ENCODE data around the gene BSND.

BSND gene

DNA sequence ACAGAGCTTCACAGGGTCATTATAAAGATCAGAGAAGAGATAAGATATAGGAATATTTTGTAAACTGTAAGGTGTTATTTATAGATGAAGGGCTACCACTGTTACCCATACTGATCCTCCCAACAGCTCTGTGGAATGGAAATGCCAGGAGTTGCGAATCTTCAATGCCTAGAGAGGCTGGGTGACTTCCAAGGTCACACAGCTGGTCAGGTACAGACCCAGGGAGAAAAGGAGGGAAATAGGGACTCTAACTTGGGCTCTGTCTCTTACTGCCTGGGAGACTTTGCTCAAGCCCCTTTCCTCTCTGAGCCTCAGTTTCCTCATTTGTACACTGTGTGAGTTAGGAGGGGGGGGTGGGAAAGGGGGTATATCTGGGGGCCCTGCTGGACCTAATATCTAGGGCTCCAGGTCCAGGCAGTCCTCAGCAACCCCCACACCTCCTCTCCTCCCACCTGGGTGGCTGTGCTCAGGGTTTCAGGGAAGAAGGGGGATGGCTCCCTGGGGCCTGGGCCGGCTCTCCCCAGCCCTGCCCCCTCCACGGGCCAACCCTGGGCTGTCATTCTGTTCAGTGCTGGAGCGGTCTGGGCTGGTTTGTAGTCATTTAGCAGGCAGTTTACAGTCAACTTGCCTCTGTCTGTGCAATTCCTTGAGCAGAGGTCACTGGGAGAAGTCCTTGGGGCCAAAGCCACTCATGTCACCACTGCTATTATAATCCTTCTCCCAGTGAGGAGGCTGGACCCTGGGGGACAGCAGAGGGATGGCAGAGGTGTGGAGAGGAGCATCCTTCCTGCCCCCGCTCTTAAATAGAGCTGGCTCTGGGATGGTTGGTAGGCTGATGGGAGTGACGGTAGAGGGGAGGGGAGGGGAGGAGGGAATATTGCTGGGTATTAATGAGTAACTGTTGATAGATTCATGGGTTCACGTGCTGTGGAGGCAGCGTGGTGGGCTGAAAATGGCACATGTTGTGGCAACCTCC lies 1.7 kb downstream of the BSND start:
- TF ChIP-seq FOXP2 (optimal IDR thresholded peaks at IDR 0.05; ENCODE audit: control extremely low read depth, extremely low read length, insufficient read depth) (no peak), EZH2 (IDR thresholded peaks at IDR 0.05) (no peak), POLR2AphosphoS5 (IDR thresholded peaks at IDR 0.05; ENCODE audit: borderline replicate concordance, low read depth, low read length) (no peak)
- Histone ChIP-seq H3K27ac (no peak overlapping the region), H3K36me3 (ENCODE audit: insufficient read depth, low read length) (no peaks in the 10 kb centered on the region)

DNA sequence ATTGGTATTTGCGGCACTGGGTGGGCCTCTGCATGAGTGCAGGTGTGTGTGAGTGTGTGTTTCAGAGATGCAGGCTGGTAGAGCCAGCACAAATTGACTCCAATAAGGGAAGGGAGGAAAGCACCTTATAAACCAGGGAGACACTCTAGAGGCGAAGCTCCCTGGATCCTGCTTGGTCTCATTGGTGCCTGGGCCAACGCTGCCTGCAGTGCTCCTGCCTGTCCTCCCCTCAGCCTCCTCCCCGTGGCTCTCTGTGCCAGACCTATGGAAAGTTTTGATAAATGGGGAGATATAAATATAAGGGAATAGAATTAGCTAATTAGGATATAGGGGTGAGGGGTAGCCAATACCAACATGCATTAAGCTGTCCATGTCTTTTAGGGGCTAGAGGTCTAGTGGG lies 2.6 kb downstream of the BSND start:
- no peak overlapping the region for H3K4me3 ChIP-seq
- DNase-seq (ENCODE audit: low read depth, low spot score): no peak
- H3K36me3 ChIP-seq (ENCODE audit: insufficient read depth, low read length): no peaks in the 10 kb centered on the region
- H3K9me3 ChIP-seq (ENCODE audit: low read depth, low read length): no peaks in the 10 kb centered on the region
- H3K27ac ChIP-seq: no peak overlapping the region
- no peak for TF ChIP-seq FOXP2 (optimal IDR thresholded peaks at IDR 0.05; ENCODE audit: control extremely low read depth, extremely low read length, insufficient read depth)
- no peak for TF ChIP-seq POLR2AphosphoS5 (IDR thresholded peaks at IDR 0.05; ENCODE audit: borderline replicate concordance, low read depth, low read length)
- no peak for TF ChIP-seq EZH2 (IDR thresholded peaks at IDR 0.05)
- H3K9ac ChIP-seq (ENCODE audit: insufficient read length): no peak overlapping the region

More for the DNA sequence above, 1.7 kb downstream of the BSND start:
- Histone ChIP-seq H3K9ac (ENCODE audit: insufficient read length) (no peak overlapping the region), H3K9me3 (ENCODE audit: low read depth, low read length) (no peaks in the 10 kb centered on the region), H3K4me3 (no peak overlapping the region)
- no peak for DNase-seq (ENCODE audit: low read depth, low spot score)

DNA sequence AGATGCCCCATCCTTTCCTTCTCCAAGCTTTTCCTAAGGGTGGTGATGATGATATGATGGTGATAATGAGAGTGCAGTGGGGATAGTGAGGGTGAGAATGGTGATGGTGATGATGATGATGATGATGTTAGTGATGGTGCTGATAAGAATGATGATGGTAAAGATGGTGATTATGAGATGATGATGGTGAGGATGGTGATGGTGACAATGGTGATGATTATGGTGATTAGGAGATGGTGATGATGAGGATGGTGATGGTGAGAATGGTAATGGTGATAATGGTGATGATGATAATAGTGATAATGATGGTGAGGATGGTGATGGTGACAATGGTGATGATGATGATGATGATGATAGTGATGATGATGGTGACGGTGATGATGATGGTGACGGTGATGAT lies 4.0 kb downstream of the BSND start:
- no peak overlapping the region for H3K27ac ChIP-seq
- DNase-seq (ENCODE audit: low read depth, low spot score): no peak
- no peak overlapping the region for H3K4me3 ChIP-seq
- no peaks in the 10 kb centered on the region for H3K36me3 ChIP-seq (ENCODE audit: insufficient read depth, low read length)
- H3K9ac ChIP-seq (ENCODE audit: insufficient read length): no peak overlapping the region
- no peaks in the 10 kb centered on the region for H3K9me3 ChIP-seq (ENCODE audit: low read depth, low read length)
- no peak for TF ChIP-seq POLR2AphosphoS5 (IDR thresholded peaks at IDR 0.05; ENCODE audit: borderline replicate concordance, low read depth, low read length)
- TF ChIP-seq FOXP2 (optimal IDR thresholded peaks at IDR 0.05; ENCODE audit: control extremely low read depth, extremely low read length, insufficient read depth): no peak
- no peak for TF ChIP-seq EZH2 (IDR thresholded peaks at IDR 0.05)

- H3K9me3 ChIP-seq (ENCODE audit: low read depth, low read length): no peaks in the 10 kb centered on the region
- DNase-seq (ENCODE audit: low read depth, low spot score): no peak
Observed at GRCh38 chr1:55005351-55006140, 6.8 kb downstream of the BSND start.

DNA sequence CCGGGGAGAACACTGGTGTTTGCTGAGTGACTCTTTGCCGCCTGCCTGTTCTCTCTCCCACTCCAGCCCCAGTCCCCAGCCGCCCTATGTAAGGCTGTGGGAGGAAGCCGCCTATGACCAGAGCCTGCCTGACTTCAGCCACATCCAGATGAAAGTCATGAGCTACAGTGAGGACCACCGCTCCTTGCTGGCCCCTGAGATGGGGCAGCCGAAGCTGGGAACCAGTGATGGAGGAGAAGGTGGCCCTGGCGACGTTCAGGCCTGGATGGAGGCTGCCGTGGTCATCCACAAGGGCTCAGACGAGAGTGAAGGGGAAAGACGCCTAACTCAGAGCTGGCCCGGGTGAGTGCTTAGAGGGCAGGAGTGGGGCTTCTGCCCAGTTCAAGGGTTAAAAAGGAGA lies 8.2 kb downstream of the BSND start:
- no peak overlapping the region for H3K4me3 ChIP-seq
- DNase-seq (ENCODE audit: low read depth, low spot score): no peak
- H3K9me3 ChIP-seq (ENCODE audit: low read depth, low read length): no peaks in the 10 kb centered on the region
- no peak overlapping the region for H3K27ac ChIP-seq
- H3K36me3 ChIP-seq (ENCODE audit: insufficient read depth, low read length): no peaks in the 10 kb centered on the region
- H3K9ac ChIP-seq (ENCODE audit: insufficient read length): no peak overlapping the region
- TF ChIP-seq EZH2 (IDR thresholded peaks at IDR 0.05): no peak
- no peak for TF ChIP-seq POLR2AphosphoS5 (IDR thresholded peaks at IDR 0.05; ENCODE audit: borderline replicate concordance, low read depth, low read length)

More at GRCh38 chr1:55005351-55006140, 6.8 kb downstream of the BSND start:
- H3K36me3 ChIP-seq (ENCODE audit: insufficient read depth, low read length): no peaks in the 10 kb centered on the region
- no peak overlapping the region for H3K4me3 ChIP-seq
- H3K9ac ChIP-seq (ENCODE audit: insufficient read length): no peak overlapping the region
- TF ChIP-seq FOXP2 (optimal IDR thresholded peaks at IDR 0.05; ENCODE audit: control extremely low read depth, extremely low read length, insufficient read depth) (no peak), POLR2AphosphoS5 (IDR thresholded peaks at IDR 0.05; ENCODE audit: borderline replicate concordance, low read depth, low read length) (no peak), EZH2 (IDR thresholded peaks at IDR 0.05) (no peak)
- no peak overlapping the region for H3K27ac ChIP-seq

GRCh38 chr1:55007625-55008024 lies 8.9 kb downstream of the BSND start:
- DNase-seq (ENCODE audit: low read depth, low spot score): no peak
- no peak for TF ChIP-seq EZH2 (IDR thresholded peaks at IDR 0.05)
- no peak for TF ChIP-seq FOXP2 (optimal IDR thresholded peaks at IDR 0.05; ENCODE audit: control extremely low read depth, extremely low read length, insufficient read depth)
- no peak for TF ChIP-seq POLR2AphosphoS5 (IDR thresholded peaks at IDR 0.05; ENCODE audit: borderline replicate concordance, low read depth, low read length)
- Histone ChIP-seq H3K4me3 (no peak overlapping the region), H3K36me3 (ENCODE audit: insufficient read depth, low read length) (no peaks in the 10 kb centered on the region), H3K9me3 (ENCODE audit: low read depth, low read length) (no peaks in the 10 kb centered on the region), H3K27ac (no peak overlapping the region), H3K9ac (ENCODE audit: insufficient read length) (no peak overlapping the region)

GRCh38 chr1:55010194-55010886 lies 11.6 kb downstream of the BSND start:
- Histone ChIP-seq H3K4me3 (no peak overlapping the region), H3K9ac (ENCODE audit: insufficient read length) (no peak overlapping the region), H3K36me3 (ENCODE audit: insufficient read depth, low read length) (no peaks in the 10 kb centered on the region), H3K27ac (no peak overlapping the region), H3K9me3 (ENCODE audit: low read depth, low read length) (no peaks in the 10 kb centered on the region)
- TF ChIP-seq EZH2 (IDR thresholded peaks at IDR 0.05): no peak
- no peak for TF ChIP-seq FOXP2 (optimal IDR thresholded peaks at IDR 0.05; ENCODE audit: control extremely low read depth, extremely low read length, insufficient read depth)
- TF ChIP-seq POLR2AphosphoS5 (IDR thresholded peaks at IDR 0.05; ENCODE audit: borderline replicate concordance, low read depth, low read length): no peak
- DNase-seq (ENCODE audit: low read depth, low spot score): no peak

- no peaks in the 10 kb centered on the region for H3K36me3 ChIP-seq (ENCODE audit: insufficient read depth, low read length)
Observed at GRCh38 chr1:55010887-55011217, 12.1 kb downstream of the BSND start.

More at GRCh38 chr1:55010887-55011217, 12.1 kb downstream of the BSND start:
- H3K4me3 ChIP-seq: no peak overlapping the region
- DNase-seq (ENCODE audit: low read depth, low spot score): no peak
- no peak overlapping the region for H3K27ac ChIP-seq
- no peak overlapping the region for H3K9ac ChIP-seq (ENCODE audit: insufficient read length)
- TF ChIP-seq FOXP2 (optimal IDR thresholded peaks at IDR 0.05; ENCODE audit: control extremely low read depth, extremely low read length, insufficient read depth) (no peak), EZH2 (IDR thresholded peaks at IDR 0.05) (no peak), POLR2AphosphoS5 (IDR thresholded peaks at IDR 0.05; ENCODE audit: borderline replicate concordance, low read depth, low read length) (no peak)
- H3K9me3 ChIP-seq (ENCODE audit: low read depth, low read length): no peaks in the 10 kb centered on the region
